Astrocyte (in vitro differentiated cells and primary cell): ENCODE results near the gene PPP1R8. TPM values are rescaled to one million over a fixed set of nuclear protein-coding genes. Genes with fewer than 3 reads are reported as not detected.

Source experiments
- DNase-seq: peaks from one replicate; pipeline ENCODE4 v3.0.0-alpha.2; 2010; ENCODE audit warnings: low read depth
- FAIRE-seq: peaks from 2 replicates; lab custom pipeline; 2011; peaks lifted over from hg19 to GRCh38; lab: Jason Lieb, UNC
- H2AFZ ChIP-seq: 2 replicates; pipeline ENCODE4 v1.6.0; 2012; ENCODE audit warnings: low read depth, low read length, inconsistent platforms
- H3K27ac ChIP-seq: 2 replicates; pipeline ENCODE4 v1.5.1; 2011; ENCODE audit warnings: low read depth, low read length, inconsistent platforms
- H3K27me3 ChIP-seq: 2 replicates; pipeline ENCODE4 v1.6.0; 2011; ENCODE audit warnings: low read length, inconsistent platforms; ENCODE audit not compliant: insufficient read depth
- H3K36me3 ChIP-seq: 2 replicates; pipeline ENCODE4 v1.5.1; 2011; ENCODE audit warnings: low read length, inconsistent platforms; ENCODE audit not compliant: insufficient read depth
- H3K4me1 ChIP-seq: 2 replicates; pipeline ENCODE4 v1.5.1; 2011; ENCODE audit warnings: low read length, inconsistent platforms; ENCODE audit not compliant: insufficient read depth
- H3K4me2 ChIP-seq: 2 replicates; pipeline ENCODE4 v1.6.0; 2012; ENCODE audit warnings: low read length, inconsistent platforms
- H3K4me3 ChIP-seq: 2 replicates; pipeline ENCODE4 v1.5.1; 2011; ENCODE audit warnings: low read depth, mild to moderate bottlenecking, low read length, inconsistent platforms; ENCODE audit not compliant: insufficient read depth
- H3K79me2 ChIP-seq: 2 replicates; pipeline ENCODE4 v1.6.0; 2012; ENCODE audit warnings: mild to moderate bottlenecking, low read length, inconsistent platforms; ENCODE audit not compliant: insufficient read depth
- H3K9ac ChIP-seq: 2 replicates; pipeline ENCODE4 v1.6.0; 2012; ENCODE audit warnings: mild to moderate bottlenecking, low read length, inconsistent platforms
- H3K9me3 ChIP-seq: 2 replicates; pipeline ENCODE4 v1.5.1; 2012; ENCODE audit warnings: low read depth, mild to moderate bottlenecking, low read length, inconsistent platforms; ENCODE audit not compliant: insufficient read depth
- H4K20me1 ChIP-seq: 2 replicates; pipeline ENCODE4 v1.6.0; 2012; ENCODE audit warnings: low read length, inconsistent platforms; ENCODE audit not compliant: insufficient read depth
- H3K27ac Mint-ChIP-seq: one replicate; pipeline ENCODE4 v1.8.0; 2021; ENCODE audit warnings: mild to moderate bottlenecking, mixed read lengths; ENCODE audit not compliant: unreplicated experiment
- H3K27me3 Mint-ChIP-seq: one replicate; pipeline ENCODE4 v1.8.0; 2021; ENCODE audit warnings: low read depth, mixed read lengths; ENCODE audit not compliant: unreplicated experiment
- H3K36me3 Mint-ChIP-seq: one replicate; pipeline ENCODE4 v1.8.0; 2021; ENCODE audit warnings: low read depth, mixed read lengths; ENCODE audit not compliant: unreplicated experiment
- H3K4me1 Mint-ChIP-seq: one replicate; pipeline ENCODE4 v1.8.0; 2021; ENCODE audit warnings: low read depth, mixed read lengths; ENCODE audit not compliant: unreplicated experiment
- H3K4me3 Mint-ChIP-seq: one replicate; pipeline ENCODE4 v1.8.0; 2021; ENCODE audit warnings: mild to moderate bottlenecking, moderate library complexity, mixed read lengths; ENCODE audit not compliant: unreplicated experiment
- H3K9me3 Mint-ChIP-seq: one replicate; pipeline ENCODE4 v1.8.0; 2021; ENCODE audit warnings: mild to moderate bottlenecking, mixed read lengths; ENCODE audit not compliant: unreplicated experiment
- EZH2 ChIP-seq: IDR thresholded peaks from 2 replicates; pipeline ENCODE4 v1.6.1; 2012; ENCODE audit warnings: mild to moderate bottlenecking, low read length, inconsistent platforms; ENCODE audit not compliant: insufficient read depth
- total RNA-seq: library from RNA; stranded (reverse); gene quantifications from 2 replicates; pipeline ENCODE4 v1.2.1, GENCODE V29; 2021
- TF ChIP-seq, protein P1 (sequence below): IDR thresholded peaks from 2 replicates; pipeline ENCODE4 v1.5.1; 2011; ENCODE audit warnings: low read depth, mild to moderate bottlenecking, inconsistent platforms, low read length, moderate library complexity; ENCODE audit not compliant: insufficient read depth

PPP1R8 gene
- total RNA-seq, 1 donor from 2014 or later = 35.6 TPM

GRCh38 chr1:27872059-27872801 lies 41.6 kb downstream of the PPP1R8 start, which contains the start of gene THEMIS2:
THEMIS2 (plus strand) TSS chr1:27872544; CDS start chr1:27872572, 28 bp downstream.
- H3K9me3 Mint-ChIP-seq = no peaks in the 10 kb centered on the region
- peak within 1 kb of the TSS; percentile 62 for H3K27ac Mint-ChIP-seq
- Histone ChIP-seq H4K20me1 (peaks cover 4% of the 10 kb centered on the region), H3K4me2 (peak within 1 kb of the TSS; percentile 81), H2AFZ (peak within 1 kb of the TSS; percentile 76), H3K9ac (peak within 1 kb of the TSS; percentile 48), H3K36me3 (no peaks in the 10 kb centered on the region), H3K27me3 (no peaks in the 10 kb centered on the region), H3K4me3 (peak within 1 kb of the TSS; percentile 53), H3K4me1 (peaks cover 8% of the 10 kb centered on the region), H3K79me2 (no peaks in the 10 kb centered on the region), H3K27ac (no peak within 1 kb of the TSS), H3K9me3 (no peaks in the 10 kb centered on the region)
- no peaks in the 10 kb centered on the region for H3K4me1 Mint-ChIP-seq
- DNase-seq = peak; percentile 5
- peaks cover 8% of the 10 kb centered on the region for H3K27me3 Mint-ChIP-seq
- H3K36me3 Mint-ChIP-seq = no peaks in the 10 kb centered on the region
- peak within 1 kb of the TSS; percentile 79 for H3K4me3 Mint-ChIP-seq
- no peak for FAIRE-seq
- TF ChIP-seq, protein P1, sequence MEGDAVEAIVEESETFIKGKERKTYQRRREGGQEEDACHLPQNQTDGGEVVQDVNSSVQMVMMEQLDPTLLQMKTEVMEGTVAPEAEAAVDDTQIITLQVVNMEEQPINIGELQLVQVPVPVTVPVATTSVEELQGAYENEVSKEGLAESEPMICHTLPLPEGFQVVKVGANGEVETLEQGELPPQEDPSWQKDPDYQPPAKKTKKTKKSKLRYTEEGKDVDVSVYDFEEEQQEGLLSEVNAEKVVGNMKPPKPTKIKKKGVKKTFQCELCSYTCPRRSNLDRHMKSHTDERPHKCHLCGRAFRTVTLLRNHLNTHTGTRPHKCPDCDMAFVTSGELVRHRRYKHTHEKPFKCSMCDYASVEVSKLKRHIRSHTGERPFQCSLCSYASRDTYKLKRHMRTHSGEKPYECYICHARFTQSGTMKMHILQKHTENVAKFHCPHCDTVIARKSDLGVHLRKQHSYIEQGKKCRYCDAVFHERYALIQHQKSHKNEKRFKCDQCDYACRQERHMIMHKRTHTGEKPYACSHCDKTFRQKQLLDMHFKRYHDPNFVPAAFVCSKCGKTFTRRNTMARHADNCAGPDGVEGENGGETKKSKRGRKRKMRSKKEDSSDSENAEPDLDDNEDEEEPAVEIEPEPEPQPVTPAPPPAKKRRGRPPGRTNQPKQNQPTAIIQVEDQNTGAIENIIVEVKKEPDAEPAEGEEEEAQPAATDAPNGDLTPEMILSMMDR = no peak
- no peak for TF ChIP-seq EZH2

- H3K27ac Mint-ChIP-seq = no peak overlapping the region
- Histone ChIP-seq H3K9me3 (no peaks in the 10 kb centered on the region), H3K36me3 (no peaks in the 10 kb centered on the region), H3K4me1 (peaks cover 8% of the 10 kb centered on the region), H3K79me2 (no peaks in the 10 kb centered on the region), H3K4me2 (peak overlapping the region; percentile 81), H3K27me3 (no peaks in the 10 kb centered on the region), H4K20me1 (peaks cover 4% of the 10 kb centered on the region), H3K27ac (no peak overlapping the region), H3K9ac (peak overlapping the region; percentile 48), H3K4me3 (peak overlapping the region; percentile 53), H2AFZ (peak overlapping the region; percentile 76)
- no peaks in the 10 kb centered on the region for H3K4me1 Mint-ChIP-seq
- H3K9me3 Mint-ChIP-seq = no peaks in the 10 kb centered on the region
- H3K27me3 Mint-ChIP-seq = peaks cover 8% of the 10 kb centered on the region
- H3K4me3 Mint-ChIP-seq = peak overlapping the region; percentile 75
- no peak for TF ChIP-seq EZH2
- TF ChIP-seq, protein P1 = no peak
- FAIRE-seq (no peak), DNase-seq (peak; percentile 14)
- H3K36me3 Mint-ChIP-seq = no peaks in the 10 kb centered on the region
These were observed 42.4 kb downstream of the PPP1R8 start for GRCh38 chr1:27872802-27873551.
